PFSK-1 (cell line): ENCODE data around the gene LYPLA2.

Source experiments
- FOXP2 ChIP-seq: optimal IDR thresholded peaks from 2 replicates; pipeline ENCODE3; 2011; ENCODE audit warnings: borderline replicate concordance, control low read depth, inconsistent platforms; ENCODE audit not compliant: insufficient read depth; ENCODE audit errors: extremely low read length, extremely low read depth
- POLR2AphosphoS5 ChIP-seq: IDR thresholded peaks from 2 replicates; pipeline ENCODE4 v1.6.1; 2012; ENCODE audit warnings: low read depth, mild to moderate bottlenecking, control low read depth, low read length, moderate library complexity
- REST ChIP-seq, 2 experiments: IDR thresholded peaks; 2 replicates each; pipeline versions ENCODE4 v1.6.1 to v1.8.0; 2011 to 2012; ENCODE audit warnings: low read depth in 2 of 2, low read length in 2 of 2, control low read depth in 1 of 2, inconsistent platforms in 1 of 2, mild to moderate bottlenecking in 1 of 2, moderate library complexity in 1 of 2; ENCODE audit not compliant: insufficient read depth in 1 of 2
- TAF1 ChIP-seq: IDR thresholded peaks from 2 replicates; pipeline ENCODE4 v1.6.1; 2012; ENCODE audit warnings: low read length, control low read depth, borderline replicate concordance; ENCODE audit not compliant: insufficient read depth

- no peak for TF ChIP-seq TAF1
- no peak for TF ChIP-seq POLR2AphosphoS5
- no peak for TF ChIP-seq FOXP2
- TF ChIP-seq REST (IDR thresholded peaks at IDR 0.05; ENCODE audit: insufficient read depth in 1 of 2, low read depth in 2 of 2, low read length in 2 of 2) = no peak
Observed at GRCh38 chr1:23817633-23818032, 26.7 kb downstream of the LYPLA2 start.
